OCI-LY1 (cell line): ENCODE measurements around the gene GOLGA2.

Source experiments
- CTCF ChIP-seq: fragments of 200-600 bp; sonication (generic), shearing (Covaris generic); IDR thresholded peaks from 2 replicates; pipeline ENCODE4 v1.5.1; 2017; ENCODE audit warnings: mild to moderate bottlenecking, antibody characterized with exemption, low read length, moderate library complexity, mixed read lengths
- EZH2 ChIP-seq: fragments of 200-600 bp; sonication (generic), shearing (Covaris generic); IDR thresholded peaks from 2 replicates; pipeline ENCODE4 v1.8.0; 2017; ENCODE audit warnings: borderline replicate concordance, mixed run types, mild to moderate bottlenecking, antibody characterized with exemption, low read length, moderate library complexity, mixed read lengths

GRCh38 chr9:128259156-128259555 is 16.7 kb downstream of the GOLGA2 start:
- TF ChIP-seq CTCF, result 0 out of 2 replicates have a peak, but pooled peaks have one; percentile 24
- no peak for TF ChIP-seq EZH2
